NCI-H345 treated with DMSO at 0.1 percent for 48 hours (cell line): ENCODE measurements around the gene KANSL1L.
A peak's percentile ranks its signal among the peaks of the same experiment; 100 is the strongest.

Source experiments
- DNase-seq: peaks from one replicate; lab custom pipeline; 2025; ENCODE audit not compliant: unreplicated experiment; lab: John Stamatoyannopoulos, UW

The KANSL1L gene

DNA sequence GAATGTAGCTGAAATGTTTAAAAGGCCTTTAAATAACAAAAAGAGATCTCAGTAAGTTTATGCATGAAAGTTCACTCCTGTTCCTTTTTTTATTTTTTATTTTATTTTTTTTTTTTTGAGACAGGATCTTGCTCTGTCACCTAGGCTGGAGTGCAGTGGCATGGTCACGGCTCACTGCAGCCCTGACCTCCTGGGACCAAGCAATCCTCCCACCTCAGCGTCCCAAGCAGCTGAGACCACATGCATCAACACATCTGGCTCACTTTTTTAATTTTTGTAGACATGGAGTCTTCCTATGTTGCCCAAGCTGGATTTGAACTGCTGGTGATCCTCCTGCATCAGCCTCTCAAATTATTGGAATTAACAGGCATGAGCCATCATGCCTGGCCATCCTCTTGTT, 84.3 kb downstream of the KANSL1L start:
- no peak for DNase-seq

- no peak for DNase-seq
These were observed 84.9 kb downstream of the KANSL1L start for GRCh38 chr2:210086292-210086691.

DNA sequence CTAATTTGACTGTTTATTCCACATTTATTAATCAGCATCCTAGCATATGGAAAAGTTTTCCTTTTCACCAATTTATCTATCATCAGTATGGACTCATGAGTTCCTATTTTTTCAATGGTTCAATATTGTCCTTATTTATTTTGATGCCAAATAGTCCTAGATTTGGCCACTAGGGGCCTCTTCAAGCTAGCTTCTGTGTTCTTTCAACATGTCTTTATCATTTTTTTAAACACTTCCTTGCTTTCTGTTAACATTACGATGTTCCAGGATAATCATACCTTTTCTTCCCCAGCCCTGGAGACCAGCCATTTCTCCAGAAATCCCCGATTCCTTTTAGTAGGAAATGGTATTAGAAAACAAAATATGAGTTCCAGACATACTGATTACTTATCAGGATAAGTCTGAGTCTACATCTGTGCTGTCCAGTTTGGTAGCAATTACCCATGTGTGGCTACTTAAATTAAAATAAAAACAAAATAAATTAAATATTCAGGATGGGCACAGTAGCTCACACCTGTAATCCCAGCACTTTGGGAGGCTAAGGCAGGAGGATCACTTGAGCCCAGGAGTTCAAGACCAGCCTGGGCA, 98.2 kb downstream of the KANSL1L start:
- DNase-seq, result no peak

- DNase-seq, result no peak
These were observed 98.7 kb downstream of the KANSL1L start for GRCh38 chr2:210072493-210072892.

GRCh38 chr2:210063306-210063705, 107.9 kb downstream of the KANSL1L start:
- DNase-seq, result no peak

DNA sequence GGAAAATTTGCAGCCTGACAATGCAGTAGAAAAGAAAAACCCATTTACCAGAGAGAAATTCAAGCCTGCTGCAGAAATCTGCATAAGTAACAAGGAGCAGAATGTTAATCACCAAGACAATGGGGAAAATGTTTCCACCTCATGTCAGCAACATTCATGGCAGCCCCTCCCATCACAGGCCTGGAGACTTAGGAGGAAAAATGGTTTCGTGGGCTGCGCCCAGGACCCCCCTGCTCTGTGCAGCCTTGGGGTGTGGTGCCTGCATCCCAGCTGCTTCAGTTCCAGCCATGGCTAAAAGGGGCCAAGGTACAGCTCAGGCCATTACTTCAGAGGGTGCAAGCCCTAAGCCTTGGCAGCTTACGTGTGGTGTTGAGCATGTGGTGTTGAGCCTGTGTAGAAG, 115.4 kb downstream of the KANSL1L start:
- no peak for DNase-seq

GRCh38 chr2:210054696-210055095, 116.5 kb downstream of the KANSL1L start:
- no peak for DNase-seq

DNA sequence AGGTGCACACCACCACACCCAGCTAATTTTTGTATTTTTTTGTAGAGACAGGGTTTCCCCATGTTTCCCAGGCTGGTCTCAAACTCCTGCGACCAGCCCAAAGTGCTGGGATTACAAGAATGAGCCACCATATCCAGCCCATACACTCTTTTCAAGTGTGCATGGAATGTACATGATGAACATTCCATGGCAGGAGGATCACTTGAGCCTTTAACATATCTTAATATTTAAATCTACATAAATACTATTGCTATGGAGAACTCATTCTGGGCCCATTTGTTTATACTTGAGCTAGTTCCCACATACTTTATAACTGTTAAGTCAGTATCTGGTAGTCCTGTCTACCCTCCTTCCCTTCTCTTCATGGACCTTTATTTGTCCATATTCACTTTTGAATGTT, 120.3 kb downstream of the KANSL1L start:
- DNase-seq, result no peak

DNA sequence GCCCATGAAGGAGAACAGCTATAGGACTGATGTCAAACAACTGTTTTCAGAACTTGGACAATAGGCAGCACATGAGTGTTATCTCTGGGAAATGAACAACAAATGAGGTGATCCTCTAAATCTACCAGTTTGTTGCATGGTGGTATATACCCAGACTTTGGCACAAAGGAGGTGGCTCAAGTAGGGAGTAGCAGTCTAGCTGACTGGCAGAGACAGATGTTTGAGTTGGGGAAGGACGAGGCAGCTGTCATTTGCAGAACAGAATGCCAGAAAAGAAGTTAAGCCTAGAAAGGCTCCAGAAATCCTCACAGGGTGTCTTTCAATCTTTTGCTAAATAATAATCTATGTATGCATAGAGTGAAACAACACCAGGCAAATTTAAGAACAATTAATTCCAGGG, 121.4 kb downstream of the KANSL1L start:
- DNase-seq, result no peak

- DNase-seq, result no peak
These were observed 124.2 kb downstream of the KANSL1L start for GRCh38 chr2:210046851-210047500.

DNA sequence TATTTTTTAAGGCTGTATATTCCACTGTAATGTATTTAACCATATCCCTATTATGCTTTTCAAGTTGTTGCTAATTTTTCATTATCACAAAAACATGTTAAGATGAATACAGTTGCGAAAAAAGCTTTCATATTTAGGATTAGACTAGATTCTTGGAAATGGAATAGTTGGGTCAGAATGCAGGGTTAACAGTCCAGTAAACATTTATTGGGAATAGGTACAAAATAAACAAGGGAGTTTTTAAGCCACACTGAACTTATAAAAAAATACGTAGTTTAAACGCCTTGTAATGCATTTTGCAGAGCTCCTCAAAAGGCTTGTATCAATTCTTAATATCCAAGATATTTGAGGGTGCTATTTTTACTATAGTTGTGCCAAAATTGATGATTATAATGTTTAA, 133.1 kb downstream of the KANSL1L start:
- no peak for DNase-seq

- DNase-seq, result no peak
These were observed 135.5 kb downstream of the KANSL1L start for GRCh38 chr2:210035679-210036078.

- no peak for DNase-seq
These were observed 137.0 kb downstream of the KANSL1L start for GRCh38 chr2:210034087-210034683.

DNA sequence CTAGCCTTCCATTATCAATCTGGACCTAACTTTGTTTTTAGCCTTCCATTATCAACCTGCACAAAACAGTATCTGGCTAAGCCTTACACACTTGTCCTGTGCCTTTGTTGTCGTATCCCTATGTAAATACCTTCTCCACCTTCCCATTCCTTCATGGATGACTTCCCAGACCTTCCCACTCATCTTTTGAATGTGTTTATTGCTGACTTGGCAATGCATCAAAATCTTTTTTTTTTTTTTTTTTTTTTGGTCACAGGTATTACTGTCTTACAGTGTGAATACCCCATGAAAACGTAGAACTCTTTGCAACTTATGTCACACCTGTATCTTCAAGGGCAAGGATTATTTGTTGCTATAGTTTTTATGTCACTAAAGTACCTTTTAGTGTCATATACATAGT, 143.0 kb downstream of the KANSL1L start:
- DNase-seq, result peak; percentile 14

- no peak for DNase-seq
These were observed 143.6 kb downstream of the KANSL1L start for GRCh38 chr2:210027608-210028007.

GRCh38 chr2:210022824-210023223, 148.4 kb downstream of the KANSL1L start:
- no peak for DNase-seq

GRCh38 chr2:210020138-210020537, 151.1 kb downstream of the KANSL1L start:
- no peak for DNase-seq

- DNase-seq, result no peak
These were observed 161.3 kb downstream of the KANSL1L start for GRCh38 chr2:210009896-210010295.

DNA sequence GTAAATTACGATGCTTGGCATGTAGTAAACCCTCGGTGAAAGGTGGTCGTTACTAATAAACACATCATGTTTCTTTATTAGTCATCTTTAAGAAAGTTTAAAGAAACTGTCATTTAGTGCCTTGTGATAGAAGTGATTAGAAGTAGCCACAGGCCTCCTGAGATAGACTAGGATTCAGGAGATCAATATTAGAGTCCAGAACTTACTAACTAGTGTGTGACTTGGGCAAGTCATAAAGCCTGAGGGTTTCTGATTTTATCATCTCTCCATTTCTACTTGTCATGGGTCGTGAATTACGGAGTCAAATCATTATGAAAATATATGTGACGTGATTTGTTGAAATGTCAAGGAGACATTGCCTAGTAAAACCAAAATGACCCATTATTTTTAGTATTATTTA, 162.1 kb downstream of the KANSL1L start:
- no peak for DNase-seq

DNA sequence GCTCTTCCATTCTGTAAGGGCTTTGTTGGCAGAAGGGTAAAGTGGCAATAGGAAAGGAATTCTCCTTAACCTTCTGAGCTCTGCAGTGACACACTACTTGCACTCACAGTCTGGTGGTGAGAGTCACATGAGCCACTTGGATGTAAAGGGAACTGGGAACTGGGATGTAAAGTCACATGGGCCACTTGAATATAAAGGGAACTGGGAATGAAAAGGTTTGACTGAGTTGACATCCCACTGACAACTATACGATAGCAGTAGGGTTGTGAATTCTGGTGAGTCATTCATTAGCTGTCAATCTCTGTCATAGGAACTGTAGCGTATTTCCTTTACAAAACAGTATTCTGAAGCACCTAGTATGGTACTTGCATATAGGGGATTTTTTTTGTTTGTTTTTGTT, 163.3 kb downstream of the KANSL1L start:
- no peak for DNase-seq

DNA sequence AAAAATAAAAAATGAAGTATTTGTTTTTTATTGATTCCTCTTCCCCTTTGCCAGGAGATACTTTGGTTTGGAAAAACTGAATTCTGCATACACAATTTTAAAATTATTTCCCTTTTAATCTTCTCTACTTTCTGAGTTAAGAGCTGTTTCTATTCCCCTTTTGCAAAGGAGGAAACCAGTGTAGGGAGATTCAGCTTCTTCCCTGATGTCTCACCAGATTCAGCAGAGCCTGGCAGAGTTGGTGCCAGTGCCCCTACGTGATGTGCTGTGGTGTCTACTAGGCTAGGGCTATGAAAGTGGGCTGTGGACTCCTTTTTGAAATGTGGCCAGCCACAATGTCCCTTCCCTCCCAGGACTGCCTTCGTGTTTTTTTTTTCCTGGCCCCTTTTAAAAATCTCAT, 166.3 kb downstream of the KANSL1L start:
- DNase-seq, result no peak

GRCh38 chr2:210003359-210003758, 167.8 kb downstream of the KANSL1L start:
- DNase-seq, result no peak
